GM13976 (cell line): ENCODE results near the gene FCRLB.
"Not testable (repeated sequence)": the region's sequence is repeated elsewhere in the genome, so short reads cannot be mapped to it uniquely, and the experiment has no call there.

Source experiments
- DNase-seq: peaks from one replicate; pipeline ENCODE4 v3.0.0; 2012; ENCODE audit warnings: low spot score
- CTCF ChIP-seq: IDR thresholded peaks from 2 replicates; pipeline ENCODE4 v1.5.1; 2012; ENCODE audit warnings: borderline replicate concordance, mild to moderate bottlenecking; ENCODE audit not compliant: insufficient read depth; ENCODE audit errors: extremely low read depth, missing control alignments, control extremely low read depth
- in situ Hi-C: fragments of 300-500 bp; cut with MboI; formaldehyde crosslinking; loops from one replicate; pipeline ENCODE4 v1.12.0; 2022; ENCODE audit warnings: low sequenced_read_pairs, mixed read lengths, inconsistent platforms; ENCODE audit not compliant: unreplicated experiment

The FCRLB gene

GRCh38 chr1:161766102-161766981, 45.0 kb downstream of the FCRLB start, which contains the start of gene ATF6:
Gene ATF6, plus strand, starts transcription at chr1:161766320. Its CDS starts 41 bp downstream, at chr1:161766361.
- peak; percentile 80 for DNase-seq
- in situ Hi-C loops, result no loop called here
- no peak for TF ChIP-seq CTCF

- no peak for DNase-seq
- no peak for TF ChIP-seq CTCF
- in situ Hi-C loops, result no loop called here
Measured at GRCh38 chr1:161768461-161768860, 47.1 kb downstream of the FCRLB start.

DNA sequence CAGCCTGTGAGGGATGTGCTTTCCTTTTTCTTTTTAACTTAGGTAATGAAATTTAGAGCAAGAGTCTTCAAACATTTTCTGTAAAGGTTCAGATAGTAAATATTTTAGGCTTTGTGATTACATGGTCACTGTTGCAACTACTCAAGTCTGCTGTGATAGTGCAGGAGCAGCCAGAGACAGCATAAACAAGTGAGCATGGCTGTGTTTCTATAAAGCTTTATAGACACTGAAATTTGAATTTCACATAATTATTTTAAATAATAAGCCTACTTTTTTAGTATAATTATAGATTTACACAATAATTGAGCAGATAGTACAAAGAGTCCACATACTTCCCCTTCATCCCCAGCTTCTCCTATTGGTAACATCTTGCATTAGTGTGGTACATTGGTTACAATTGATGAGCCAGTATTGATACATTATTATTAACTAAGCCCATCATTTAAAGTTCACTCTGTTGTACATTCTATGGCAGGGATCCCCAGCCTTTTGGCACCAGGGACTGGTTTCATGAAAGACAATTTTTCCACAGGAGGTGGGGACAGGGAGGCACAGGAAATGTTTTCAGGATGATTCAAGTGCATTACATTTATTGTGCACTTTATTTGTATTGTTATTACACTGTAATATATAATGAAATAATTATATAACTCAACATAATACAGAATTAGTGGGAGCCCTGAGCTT, 47.8 kb downstream of the FCRLB start:
- in situ Hi-C loops, result no loop called here
- DNase-seq, result no peak
- no peak for TF ChIP-seq CTCF

- in situ Hi-C loops, DNase-seq: not testable (repeated sequence)
Measured at GRCh38 chr1:161769673-161770045, 48.3 kb downstream of the FCRLB start.

DNA sequence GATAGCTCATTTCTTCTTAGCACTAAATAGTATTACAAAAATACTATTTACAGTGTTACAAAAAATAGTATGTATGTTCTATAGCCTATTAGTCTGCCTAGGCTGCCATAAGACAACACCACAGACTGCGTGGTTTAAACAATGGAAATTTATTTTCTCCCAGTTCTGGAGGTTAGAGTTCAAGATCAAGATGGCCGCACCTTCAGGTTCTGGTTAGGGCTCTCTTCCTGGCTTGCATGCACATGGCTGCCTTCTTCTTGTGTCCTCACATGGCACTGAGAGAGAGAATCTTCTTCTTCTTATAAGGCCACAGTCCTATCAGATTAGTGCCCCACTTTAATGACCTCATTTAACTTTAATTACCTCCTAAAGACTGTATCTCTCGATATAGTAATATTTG, 48.9 kb downstream of the FCRLB start:
- no peak for DNase-seq
- in situ Hi-C loops, result no loop called here
- TF ChIP-seq CTCF, result no peak

DNA sequence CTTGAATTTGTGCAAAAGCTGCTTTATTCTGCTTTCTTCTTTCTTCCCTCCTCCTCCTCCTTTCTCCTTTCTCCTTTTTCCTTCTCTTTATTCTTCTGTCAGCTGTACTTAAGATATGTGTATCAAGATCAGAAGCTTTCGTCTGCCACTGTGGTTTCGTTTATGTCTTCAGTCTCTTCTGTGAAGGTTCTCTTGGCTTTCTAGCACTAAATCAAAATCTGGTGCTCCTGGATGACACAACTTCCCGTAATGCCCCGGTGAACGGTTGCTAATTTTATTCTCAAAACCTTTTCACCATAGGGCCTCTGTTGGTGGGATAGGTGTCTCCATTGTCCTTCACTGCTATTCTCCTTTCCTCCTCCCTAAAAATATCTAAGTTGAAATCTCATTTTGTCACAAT, 49.8 kb downstream of the FCRLB start:
- TF ChIP-seq CTCF, result no peak
- in situ Hi-C loops, result no loop called here
- DNase-seq, result no peak

DNA sequence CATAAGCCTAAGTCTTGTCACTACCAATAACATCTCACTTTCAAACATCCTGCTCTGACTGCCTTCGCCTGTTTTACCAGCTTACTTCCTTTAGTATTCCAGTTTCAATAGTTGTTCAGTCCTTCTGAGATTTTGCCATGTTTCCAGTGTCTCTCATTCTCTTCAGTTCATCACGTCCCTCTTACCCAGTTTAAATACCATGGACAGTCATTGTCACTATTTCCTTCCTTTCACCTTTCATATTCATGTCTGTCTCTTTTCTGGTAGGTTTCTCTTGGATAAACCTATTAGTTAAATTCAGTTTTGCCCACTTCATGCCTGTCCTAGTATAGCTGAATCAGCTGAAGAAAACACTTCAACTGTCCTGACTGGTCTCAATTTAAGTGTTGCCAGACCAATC, 50.6 kb downstream of the FCRLB start:
- in situ Hi-C loops, result no loop called here
- TF ChIP-seq CTCF, result no peak
- no peak for DNase-seq
